Panc1 (cell line): ENCODE results near the gene RASL11B. TPM values are rescaled to one million over a fixed set of nuclear protein-coding genes. Genes with fewer than 3 reads are reported as not detected.

Source experiments
- ATAC-seq: fragments of 200-7000 bp; cut with Tn5 transposase; 2 replicates; pipeline ENCODE4 v1.9.1; 2020; ENCODE audit warnings: mild to moderate bottlenecking, moderate library complexity
- BruUV-seq: library from RNA; stranded (reverse); fragments of 400-500 nt; replicated peaks from 2 replicates; lab custom pipeline; 2021; lab: Mats Ljungman, UMichigan
- CTCF ChIA-PET: fragments of 300-600 bp; sonication (Branson Sonifier 250); formaldehyde crosslinking; loops from one replicate; lab custom pipeline; 2022; ENCODE audit warnings: antibody characterized with exemption; lab: Charles Lee
- POLR2A ChIA-PET: fragments of 300-600 bp; sonication (Branson Sonifier 250); formaldehyde crosslinking; loops from one replicate; lab custom pipeline; 2022; ENCODE audit warnings: antibody characterized with exemption; lab: Charles Lee
- DNase-seq: peaks from one replicate; pipeline ENCODE4 v3.0.0-alpha.2; 2010; ENCODE audit warnings: low read depth, low spot score
- H3K27ac ChIP-seq: 2 replicates; pipeline ENCODE4 v1.5.1; 2011; ENCODE audit warnings: mild to moderate bottlenecking, low read length, inconsistent platforms
- H3K27me3 ChIP-seq: fragments of 200-500 bp; sonication (Bioruptor generic); 2 replicates; pipeline ENCODE4 v1.6.0; 2014; ENCODE audit warnings: low read length, inconsistent platforms; ENCODE audit not compliant: control insufficient read depth, insufficient read depth
- H3K36me3 ChIP-seq: fragments of 200-500 bp; sonication (Bioruptor generic); 2 replicates; pipeline ENCODE4 v1.5.1; 2014; ENCODE audit warnings: inconsistent platforms, mild to moderate bottlenecking, low read length, moderate library complexity; ENCODE audit not compliant: control insufficient read depth, insufficient read depth
- H3K4me1 ChIP-seq: 2 replicates; pipeline ENCODE4 v1.5.1; 2011; ENCODE audit warnings: inconsistent platforms, mild to moderate bottlenecking, low read length, moderate library complexity; ENCODE audit not compliant: control insufficient read depth, insufficient read depth
- H3K4me3 ChIP-seq, 2 experiments: 2 replicates each; pipeline ENCODE4 v1.5.1; 2011 to 2012; ENCODE audit warnings: low read depth in 2 of 2, low read length in 2 of 2, mild to moderate bottlenecking in 2 of 2, inconsistent platforms in 1 of 2, moderate library complexity in 1 of 2
- H3K9me3 ChIP-seq: fragments of 200-500 bp; sonication (Bioruptor generic); 2 replicates; pipeline ENCODE4 v1.5.1; 2014; ENCODE audit warnings: low read depth, mild to moderate bottlenecking, inconsistent platforms, low read length, moderate library complexity; ENCODE audit not compliant: control insufficient read depth, insufficient read depth
- CTCF ChIP-seq: fragments of 450-650 bp; IDR thresholded peaks from 2 replicates; pipeline ENCODE4 v1.5.1; 2017; ENCODE audit warnings: mild to moderate bottlenecking
- POLR2AphosphoS5 ChIP-seq: IDR thresholded peaks from 2 replicates; pipeline ENCODE4 v1.6.1; 2012; ENCODE audit warnings: mild to moderate bottlenecking, low read depth, low read length, moderate library complexity
- REST ChIP-seq, 2 experiments: IDR thresholded peaks; 2 replicates each; pipeline ENCODE4 v1.6.1; 2011 to 2012; ENCODE audit warnings: low read depth in 2 of 2, control low read depth in 1 of 2, low read length in 1 of 2, mild to moderate bottlenecking in 1 of 2, moderate library complexity in 1 of 2; ENCODE audit not compliant: insufficient read depth in 1 of 2
- SIN3A ChIP-seq: IDR thresholded peaks from 2 replicates; pipeline ENCODE4 v1.6.1; 2012; ENCODE audit warnings: low read depth, mild to moderate bottlenecking, low read length, moderate library complexity, borderline replicate concordance; ENCODE audit not compliant: insufficient read depth
- TCF7L2 ChIP-seq: IDR thresholded peaks from 2 replicates; pipeline ENCODE4 v1.6.1; 2011; ENCODE audit warnings: mild to moderate bottlenecking, low read depth, low read length, inconsistent platforms
- in situ Hi-C: cut with HindIII; loops from 2 replicates; pipeline ENCODE4 v1.10.0; 2016; ENCODE audit warnings: low sequenced_read_pairs, low pct_unique_long_range_greater_than_20kb
- intact Hi-C: fragments of 100-400 bp; cut with micrococcal nuclease; formaldehyde crosslinking; loops from one replicate; pipeline ENCODE4 v1.10.0; 2022; ENCODE audit not compliant: unreplicated experiment
- total RNA-seq: library from RNA; stranded (reverse); gene quantifications from one replicate; pipeline ENCODE4 v1.2.1, GENCODE V29; 2021; ENCODE audit not compliant: unreplicated experiment

Gene RASL11B
- total RNA-seq, 1 experiment from 2014 or later: 0.21 TPM

- Histone ChIP-seq H3K27ac (no peak overlapping the region), H3K27me3 (no peaks in the 10 kb centered on the region), H3K4me3 (no peak overlapping the region), H3K4me1 (no peaks in the 10 kb centered on the region), H3K36me3 (no peaks in the 10 kb centered on the region), H3K9me3 (no peaks in the 10 kb centered on the region)
- intact Hi-C loops: no loop called here
- TF ChIP-seq SIN3A (no peak), REST (IDR thresholded peaks at IDR 0.05; ENCODE audit: insufficient read depth in 1 of 2, low read depth in 2 of 2, low read length in 1 of 2) (no peak), POLR2AphosphoS5 (no peak), TCF7L2 (no peak), CTCF (no peak)
- POLR2A ChIA-PET: no interaction called here
- in situ Hi-C loops: no loop called here
- ATAC-seq (no peak), DNase-seq (no peak)
- BruUV-seq: no TSS peak
- CTCF ChIA-PET: no interaction called here
These were observed 25.4 kb upstream of the RASL11B start for GRCh38 chr4:52836678-52837077.

- H3K9me3 ChIP-seq: no peaks in the 10 kb centered on the region
- TF ChIP-seq POLR2AphosphoS5 (no peak), REST (IDR thresholded peaks at IDR 0.05; ENCODE audit: insufficient read depth in 1 of 2, low read depth in 2 of 2, low read length in 1 of 2) (no peak), SIN3A (no peak), CTCF (no peak), TCF7L2 (no peak)
- H3K27ac ChIP-seq: no peak overlapping the region
- in situ Hi-C loops: no loop called here
- BruUV-seq: no TSS peak
- no peaks in the 10 kb centered on the region for H3K4me1 ChIP-seq
- no peak overlapping the region for H3K4me3 ChIP-seq
- H3K36me3 ChIP-seq: no peaks in the 10 kb centered on the region
- intact Hi-C loops: no loop called here
- ATAC-seq (no peak), DNase-seq (no peak)
- no peaks in the 10 kb centered on the region for H3K27me3 ChIP-seq
- ChIA-PET POLR2A (no interaction called here), CTCF (no interaction called here)
These were observed 24.2 kb upstream of the RASL11B start for GRCh38 chr4:52837716-52838558.
